WTC11 (cell line): ENCODE results near the gene RETREG1.

Experiments
- ETV6 ChIP-seq: sonication (generic); formaldehyde crosslinking; IDR thresholded peaks from 2 replicates; pipeline ENCODE4 v1.8.1; 2022; ENCODE audit warnings: mild to moderate bottlenecking, missing genetic modification reagents
- JUN ChIP-seq: sonication (generic); formaldehyde crosslinking; IDR thresholded peaks from 2 replicates; pipeline ENCODE4 v1.8.0; 2023; ENCODE audit warnings: mild to moderate bottlenecking, missing genetic modification reagents
- TF ChIP-seq, protein P1 (sequence below): sonication (generic); formaldehyde crosslinking; conservative IDR thresholded peaks from 2 replicates; pipeline ENCODE4 v1.8.1; 2022; ENCODE audit warnings: mild to moderate bottlenecking, missing genetic modification reagents
- TF ChIP-seq, protein P2 (sequence below): fragments of 200-600 bp; IDR thresholded peaks from 2 replicates; pipeline ENCODE4 v1.8.0; 2022; ENCODE audit warnings: antibody characterized with exemption

DNA sequence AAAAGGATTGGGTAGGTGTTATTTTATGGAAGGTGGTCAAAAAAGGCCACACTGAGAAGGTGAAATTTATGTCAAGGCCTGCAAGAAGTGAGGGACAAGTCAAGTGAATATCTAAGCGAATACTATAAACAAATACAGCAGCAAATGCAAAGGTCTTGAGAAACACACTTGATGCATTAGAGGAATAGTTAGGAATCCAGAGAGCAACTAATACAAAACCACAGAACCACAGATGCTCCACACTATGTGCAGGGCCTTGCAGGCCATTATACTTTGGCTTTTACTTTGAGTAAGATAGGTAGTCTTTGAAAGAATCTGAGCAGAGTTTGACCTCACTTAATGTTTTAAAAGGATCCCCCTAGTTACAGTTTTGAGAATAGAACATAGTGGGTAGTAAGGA, 155.8 kb downstream of the RETREG1 start:
- TF ChIP-seq, protein P1, sequence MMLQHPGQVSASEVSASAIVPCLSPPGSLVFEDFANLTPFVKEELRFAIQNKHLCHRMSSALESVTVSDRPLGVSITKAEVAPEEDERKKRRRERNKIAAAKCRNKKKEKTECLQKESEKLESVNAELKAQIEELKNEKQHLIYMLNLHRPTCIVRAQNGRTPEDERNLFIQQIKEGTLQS (CRISPR knock-in tag), result no peak
- TF ChIP-seq ETV6 (CRISPR knock-in tag), result no peak
- TF ChIP-seq, protein P2, sequence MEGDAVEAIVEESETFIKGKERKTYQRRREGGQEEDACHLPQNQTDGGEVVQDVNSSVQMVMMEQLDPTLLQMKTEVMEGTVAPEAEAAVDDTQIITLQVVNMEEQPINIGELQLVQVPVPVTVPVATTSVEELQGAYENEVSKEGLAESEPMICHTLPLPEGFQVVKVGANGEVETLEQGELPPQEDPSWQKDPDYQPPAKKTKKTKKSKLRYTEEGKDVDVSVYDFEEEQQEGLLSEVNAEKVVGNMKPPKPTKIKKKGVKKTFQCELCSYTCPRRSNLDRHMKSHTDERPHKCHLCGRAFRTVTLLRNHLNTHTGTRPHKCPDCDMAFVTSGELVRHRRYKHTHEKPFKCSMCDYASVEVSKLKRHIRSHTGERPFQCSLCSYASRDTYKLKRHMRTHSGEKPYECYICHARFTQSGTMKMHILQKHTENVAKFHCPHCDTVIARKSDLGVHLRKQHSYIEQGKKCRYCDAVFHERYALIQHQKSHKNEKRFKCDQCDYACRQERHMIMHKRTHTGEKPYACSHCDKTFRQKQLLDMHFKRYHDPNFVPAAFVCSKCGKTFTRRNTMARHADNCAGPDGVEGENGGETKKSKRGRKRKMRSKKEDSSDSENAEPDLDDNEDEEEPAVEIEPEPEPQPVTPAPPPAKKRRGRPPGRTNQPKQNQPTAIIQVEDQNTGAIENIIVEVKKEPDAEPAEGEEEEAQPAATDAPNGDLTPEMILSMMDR, result no peak
- no peak for TF ChIP-seq JUN
